ENCODE results near the gene GLTPD2.

GRCh38 chr17:4790705-4791088, 1.9 kb downstream of the GLTPD2 start:
- no peak for TF ChIP-seq CTCF (IDR thresholded peaks at IDR 0.05)
- no peak for TF ChIP-seq POLR2A (IDR thresholded peaks at IDR 0.05)
